Central memory CD4-positive, alpha-beta T cell (primary cell): Measurements from ENCODE around the gene PTPN3.

Experiments used
- DNase-seq: peaks from one replicate; pipeline ENCODE4 v3.0.0; 2022

The PTPN3 gene

GRCh38 chr9:109474944-109475343, 23.2 kb downstream of the PTPN3 start:
- DNase-seq, result no peak

GRCh38 chr9:109474170-109474569, 23.9 kb downstream of the PTPN3 start:
- DNase-seq, result no peak

GRCh38 chr9:109473329-109473728, 24.8 kb downstream of the PTPN3 start:
- DNase-seq, result no peak

GRCh38 chr9:109471475-109472393, 26.4 kb downstream of the PTPN3 start:
- no peak for DNase-seq

GRCh38 chr9:109469646-109470358, 28.3 kb downstream of the PTPN3 start:
- DNase-seq, result peak; percentile 4

- DNase-seq, result no peak
Measured at GRCh38 chr9:109468927-109469326, 29.2 kb downstream of the PTPN3 start.

- DNase-seq, result no peak
Measured at GRCh38 chr9:109467936-109468335, 30.2 kb downstream of the PTPN3 start.

GRCh38 chr9:109466623-109467590, 31.2 kb downstream of the PTPN3 start:
- no peak for DNase-seq

- no peak for DNase-seq
Measured at GRCh38 chr9:109463924-109464625, 34.0 kb downstream of the PTPN3 start.

GRCh38 chr9:109460576-109460975, 37.5 kb downstream of the PTPN3 start:
- DNase-seq, result no peak

- DNase-seq, result no peak
Measured at GRCh38 chr9:109459423-109459822, 38.7 kb downstream of the PTPN3 start.

GRCh38 chr9:109458453-109459211, 39.5 kb downstream of the PTPN3 start:
- no peak for DNase-seq

- no peak for DNase-seq
Measured at GRCh38 chr9:109456811-109457210, 41.3 kb downstream of the PTPN3 start.

GRCh38 chr9:109455861-109456260, 42.2 kb downstream of the PTPN3 start:
- no peak for DNase-seq

- DNase-seq, result no peak
Measured at GRCh38 chr9:109455391-109455790, 42.7 kb downstream of the PTPN3 start.

GRCh38 chr9:109454601-109455155, 43.4 kb downstream of the PTPN3 start:
- DNase-seq, result no peak

- no peak for DNase-seq
Measured at GRCh38 chr9:109454041-109454440, 44.1 kb downstream of the PTPN3 start.

GRCh38 chr9:109453210-109453842, 44.8 kb downstream of the PTPN3 start:
- DNase-seq, result no peak

GRCh38 chr9:109452761-109453160, 45.3 kb downstream of the PTPN3 start:
- no peak for DNase-seq

- no peak for DNase-seq
Measured at GRCh38 chr9:109451311-109452025, 46.6 kb downstream of the PTPN3 start.
